ENCODE measurements around the gene OR6C65. TPM values are rescaled to one million over a fixed set of nuclear protein-coding genes. Genes with fewer than 3 reads are reported as not detected.
"Not testable (repeated sequence)": the region's sequence is repeated elsewhere in the genome, so short reads cannot be mapped to it uniquely, and the experiment has no call there.

OR6C65 gene
- not detected for total RNA-seq

GRCh38 chr12:55400229-55400628 lies at the start of gene OR6C65:
OR6C65 (plus strand) TSS chr12:55400529; CDS start chr12:55400529, 0 bp downstream.
- no peak within 1 kb of the TSS for H3K27ac ChIP-seq
- H3K4me3 ChIP-seq = no peak within 1 kb of the TSS
- no peak for TF ChIP-seq CTCF (IDR thresholded peaks at IDR 0.05)
- H3K9me3 ChIP-seq = no peaks in the 10 kb centered on the region
- H3K4me1 ChIP-seq = no peaks in the 10 kb centered on the region
- no peak for DNase-seq (ENCODE audit: low spot score)
- H3K36me3 ChIP-seq = no peaks in the 10 kb centered on the region
- no peaks in the 10 kb centered on the region for H3K27me3 ChIP-seq

GRCh38 chr12:55355338-55355737 lies 45.0 kb upstream of the OR6C65 start:
- not testable (repeated sequence) for H3K36me3 ChIP-seq; H3K4me3 ChIP-seq; H3K4me1 ChIP-seq; DNase-seq (ENCODE audit: low spot score); H3K9me3 ChIP-seq; H3K27me3 ChIP-seq; H3K27ac ChIP-seq

- Histone ChIP-seq H3K27me3 (no peaks in the 10 kb centered on the region), H3K4me1 (no peaks in the 10 kb centered on the region), H3K27ac (no peak within 1 kb of the TSS), H3K36me3 (no peaks in the 10 kb centered on the region), H3K9me3 (no peaks in the 10 kb centered on the region), H3K4me3 (no peak within 1 kb of the TSS)
- no peak for DNase-seq (ENCODE audit: low spot score)
- no peak for TF ChIP-seq CTCF (IDR thresholded peaks at IDR 0.05)
Measured at GRCh38 chr12:55362675-55363074, 37.7 kb upstream of the OR6C65 start, which contains the start of gene OR6C75. OR6C75 (plus strand) TSS chr12:55362975; CDS start chr12:55365111, 2,136 bp downstream.

- H3K27me3 ChIP-seq = no peaks in the 10 kb centered on the region
- no peak overlapping the region for H3K27ac ChIP-seq
- H3K9me3 ChIP-seq = no peaks in the 10 kb centered on the region
- no peak overlapping the region for H3K4me3 ChIP-seq
- no peak for DNase-seq (ENCODE audit: low spot score)
- no peaks in the 10 kb centered on the region for H3K4me1 ChIP-seq
- no peak for TF ChIP-seq CTCF (IDR thresholded peaks at IDR 0.05)
- no peaks in the 10 kb centered on the region for H3K36me3 ChIP-seq
Measured at GRCh38 chr12:55365086-55365485, 35.2 kb upstream of the OR6C65 start.

GRCh38 chr12:55372521-55372920 lies 27.8 kb upstream of the OR6C65 start:
- DNase-seq (ENCODE audit: low spot score) = no peak
- H3K36me3 ChIP-seq = no peaks in the 10 kb centered on the region
- no peak overlapping the region for H3K27ac ChIP-seq
- H3K4me1 ChIP-seq = no peaks in the 10 kb centered on the region
- no peaks in the 10 kb centered on the region for H3K9me3 ChIP-seq
- H3K27me3 ChIP-seq = no peaks in the 10 kb centered on the region
- H3K4me3 ChIP-seq = no peak overlapping the region
- no peak for TF ChIP-seq CTCF (IDR thresholded peaks at IDR 0.05)

GRCh38 chr12:55385891-55386290 lies 14.4 kb upstream of the OR6C65 start:
- H3K4me3 ChIP-seq = no peak overlapping the region
- TF ChIP-seq CTCF (IDR thresholded peaks at IDR 0.05) = no peak
- H3K9me3 ChIP-seq = no peaks in the 10 kb centered on the region
- H3K4me1 ChIP-seq = no peaks in the 10 kb centered on the region
- H3K27me3 ChIP-seq = no peaks in the 10 kb centered on the region
- H3K27ac ChIP-seq = no peak overlapping the region
- no peak for DNase-seq (ENCODE audit: low spot score)
- no peaks in the 10 kb centered on the region for H3K36me3 ChIP-seq

Data from right atrium auricular region (tissue), 2 donors.